NB4 (cell line): Measurements from ENCODE around the gene STXBP4.

Experiments used
- DNase-seq: peaks from one replicate; pipeline ENCODE4 v3.0.0; 2010; ENCODE audit warnings: low read depth
- H3K4me3 ChIP-seq: one replicate; pipeline ENCODE4 v1.5.1; 2011; ENCODE audit warnings: mild to moderate bottlenecking, low read depth, low read length, moderate library complexity
- CTCF ChIP-seq: IDR thresholded peaks from one replicate; pipeline ENCODE4 v1.5.1; 2012; ENCODE audit warnings: low read depth, low read length
- MYC ChIP-seq: IDR thresholded peaks from 2 replicates; pipeline ENCODE4 v1.6.1; 2011; ENCODE audit warnings: low read depth, low read length
- POLR2A ChIP-seq: IDR thresholded peaks from 2 replicates; pipeline ENCODE4 v1.6.1; 2011; ENCODE audit warnings: mild to moderate bottlenecking; ENCODE audit not compliant: insufficient read length; ENCODE audit errors: extremely low read depth
- TF ChIP-seq, protein P1 (sequence below): IDR thresholded peaks from 2 replicates; pipeline ENCODE4 v1.6.1; 2011; ENCODE audit warnings: low read depth, low read length

STXBP4 gene

GRCh38 chr17:54968262-54968987 lies at the start of gene STXBP4, which contains the start of gene COX11:
Gene STXBP4, plus strand, starts transcription at chr17:54968765. Its CDS starts 17,455 bp downstream, at chr17:54986220.
Gene COX11, minus strand, starts transcription at chr17:54968654. Its CDS starts 8 bp downstream, at chr17:54968646.
- H3K4me3 ChIP-seq, result peak within 1 kb of the TSS; percentile 96
- peak; percentile 95 for DNase-seq
- no peak; the same call in 1 of the 2 replicates for TF ChIP-seq MYC
- TF ChIP-seq, protein P1, sequence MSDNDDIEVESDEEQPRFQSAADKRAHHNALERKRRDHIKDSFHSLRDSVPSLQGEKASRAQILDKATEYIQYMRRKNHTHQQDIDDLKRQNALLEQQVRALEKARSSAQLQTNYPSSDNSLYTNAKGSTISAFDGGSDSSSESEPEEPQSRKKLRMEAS, result peak; percentile 2; the same call in 1 of the 2 replicates
- TF ChIP-seq POLR2A, result peak; percentile 81

DNA sequence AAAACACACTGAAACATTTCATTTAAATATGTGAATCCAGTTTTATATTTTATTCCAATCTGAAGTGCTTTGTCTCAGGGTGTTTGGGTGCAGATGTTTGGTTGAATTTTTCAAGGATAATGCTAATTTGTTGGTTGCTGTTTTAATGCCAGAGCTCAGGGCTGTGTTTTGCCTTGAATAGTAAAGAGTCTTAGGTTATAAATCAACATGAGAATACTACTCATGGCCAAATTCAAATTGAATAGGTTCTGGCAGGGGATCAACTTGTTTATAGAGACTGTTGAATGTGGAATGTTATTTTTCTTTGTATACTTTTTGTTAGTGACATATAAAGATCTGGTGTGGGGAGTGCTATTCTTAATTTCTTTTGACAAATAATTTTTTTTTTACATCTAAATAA lies 49.1 kb upstream of the STXBP4 start:
- TF ChIP-seq MYC (no peak), CTCF (no peak), POLR2A (no peak)
- TF ChIP-seq, protein P1, result no peak
- no peak overlapping the region for H3K4me3 ChIP-seq
- DNase-seq, result no peak

DNA sequence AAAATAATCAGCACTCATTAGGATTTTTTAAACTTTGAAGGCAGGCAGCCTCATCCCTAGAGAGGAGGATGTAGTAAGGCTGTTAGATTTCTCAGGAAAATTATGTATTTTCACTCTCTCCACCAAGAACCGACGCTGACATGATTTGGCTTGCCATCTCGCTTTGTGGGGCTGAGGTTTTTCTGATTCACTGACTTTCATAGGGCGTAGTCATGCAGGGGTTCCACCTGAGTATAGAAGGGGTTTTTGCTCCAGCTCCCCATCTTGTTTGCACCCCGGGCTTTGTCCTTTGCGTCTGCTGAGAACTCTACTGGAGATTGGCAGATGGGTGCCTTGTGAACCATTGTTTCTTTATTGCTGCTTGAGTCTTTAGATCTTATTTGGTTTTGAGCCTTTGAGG lies 47.7 kb upstream of the STXBP4 start:
- DNase-seq, result no peak
- TF ChIP-seq, protein P1, result no peak
- no peak overlapping the region for H3K4me3 ChIP-seq

DNA sequence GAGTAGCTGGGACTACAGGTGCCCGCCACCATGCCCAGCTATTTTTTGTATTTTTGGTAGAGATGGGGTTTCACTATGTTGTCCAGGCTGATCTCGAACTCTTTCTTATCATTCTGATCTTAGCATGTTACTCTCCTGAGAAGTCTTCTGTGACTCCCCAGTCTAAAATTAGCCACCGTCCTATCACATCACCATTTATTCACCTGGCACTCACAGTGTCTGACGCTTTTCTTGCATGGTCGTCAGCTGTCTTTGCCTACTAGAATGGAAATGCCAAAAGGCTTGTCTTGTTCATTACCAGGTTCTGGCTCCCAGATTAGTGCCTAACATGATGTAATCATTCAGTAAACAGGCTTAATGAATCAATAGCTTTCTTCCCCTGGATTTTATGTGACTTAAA lies 44.2 kb upstream of the STXBP4 start:
- H3K4me3 ChIP-seq, result no peak overlapping the region
- DNase-seq, result no peak
- TF ChIP-seq MYC, result no peak
- no peak for TF ChIP-seq POLR2A
- TF ChIP-seq CTCF, result no peak
- TF ChIP-seq, protein P1, result no peak

GRCh38 chr17:54927525-54927924 lies 41.0 kb upstream of the STXBP4 start:
- TF ChIP-seq POLR2A (no peak), MYC (no peak), CTCF (no peak)
- TF ChIP-seq, protein P1, result no peak
- DNase-seq, result no peak
- no peak overlapping the region for H3K4me3 ChIP-seq

DNA sequence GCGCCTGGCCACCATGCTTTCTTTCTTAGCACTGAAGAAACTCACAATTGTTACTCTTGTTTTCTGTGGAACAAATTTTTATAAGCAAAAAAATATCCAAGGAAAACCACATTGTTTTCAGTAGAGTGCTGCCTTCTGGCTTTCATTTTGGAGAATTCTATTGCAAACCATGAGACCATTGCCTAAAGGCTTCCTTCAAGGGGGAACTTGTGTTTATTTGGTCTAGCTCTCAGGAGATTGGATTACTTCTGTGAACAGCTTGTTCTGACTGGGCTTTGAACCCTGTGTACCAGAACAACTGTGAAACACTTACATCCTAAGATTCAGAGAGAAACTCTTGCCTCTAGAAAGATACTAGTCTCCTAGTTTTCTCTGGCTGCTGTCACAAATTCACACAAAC lies 35.9 kb upstream of the STXBP4 start:
- no peak overlapping the region for H3K4me3 ChIP-seq
- TF ChIP-seq MYC, result no peak
- TF ChIP-seq POLR2A, result no peak
- TF ChIP-seq, protein P1, result no peak
- TF ChIP-seq CTCF, result no peak
- no peak for DNase-seq

GRCh38 chr17:54933921-54934320 lies 34.6 kb upstream of the STXBP4 start:
- DNase-seq, result no peak
- H3K4me3 ChIP-seq, result no peak overlapping the region
- TF ChIP-seq, protein P1, result no peak
- TF ChIP-seq MYC, result no peak
- no peak for TF ChIP-seq POLR2A
- no peak for TF ChIP-seq CTCF
